OCI-LY1 (cell line): ENCODE data around the gene ZBTB45.

Source experiments
- CTCF ChIP-seq: fragments of 200-600 bp; sonication (generic), shearing (Covaris generic); IDR thresholded peaks from 2 replicates; pipeline ENCODE4 v1.5.1; 2017; ENCODE audit warnings: mild to moderate bottlenecking, antibody characterized with exemption, low read length, moderate library complexity, mixed read lengths
- EZH2 ChIP-seq: fragments of 200-600 bp; sonication (generic), shearing (Covaris generic); IDR thresholded peaks from 2 replicates; pipeline ENCODE4 v1.8.0; 2017; ENCODE audit warnings: borderline replicate concordance, mixed run types, mild to moderate bottlenecking, antibody characterized with exemption, low read length, moderate library complexity, mixed read lengths

- TF ChIP-seq CTCF (no peak), EZH2 (no peak)
Observed at GRCh38 chr19:58554494-58555368, 35.1 kb upstream of the ZBTB45 start, which contains the start of gene CHMP2A.
